GM19397 (cell line): Measurements from ENCODE around the gene FMN1.

Source experiments
- ATAC-seq: cut with Tn5 transposase; IDR thresholded peaks from one replicate; pipeline ENCODE4 v1.9.1; 2021; ENCODE audit warnings: mild to moderate bottlenecking, moderate library complexity; ENCODE audit not compliant: unreplicated experiment

Gene FMN1

GRCh38 chr15:33066584-33066983 lies 127.9 kb downstream of the FMN1 start:
- ATAC-seq = no peak

- ATAC-seq = no peak
Observed at GRCh38 chr15:33064878-33065277, 129.6 kb downstream of the FMN1 start.

GRCh38 chr15:33059184-33059583 lies 135.3 kb downstream of the FMN1 start:
- ATAC-seq = no peak

GRCh38 chr15:33057845-33058244 lies 136.7 kb downstream of the FMN1 start:
- no peak for ATAC-seq

- no peak for ATAC-seq
Observed at GRCh38 chr15:33055962-33056361, 138.6 kb downstream of the FMN1 start.

- no peak for ATAC-seq
Observed at GRCh38 chr15:33051528-33051927, 143.0 kb downstream of the FMN1 start.

GRCh38 chr15:33048255-33048654 lies 146.3 kb downstream of the FMN1 start:
- no peak for ATAC-seq

- no peak for ATAC-seq
Observed at GRCh38 chr15:33047077-33047476, 147.4 kb downstream of the FMN1 start.

- ATAC-seq = no peak
Observed at GRCh38 chr15:33046329-33046728, 148.2 kb downstream of the FMN1 start.

GRCh38 chr15:33045066-33045810 lies 149.3 kb downstream of the FMN1 start:
- ATAC-seq = no peak

GRCh38 chr15:33044598-33044997 lies 149.9 kb downstream of the FMN1 start:
- no peak for ATAC-seq

- ATAC-seq = no peak
Observed at GRCh38 chr15:33043636-33044035, 150.9 kb downstream of the FMN1 start.

GRCh38 chr15:33040496-33040895 lies 154.0 kb downstream of the FMN1 start:
- no peak for ATAC-seq

GRCh38 chr15:33034588-33034987 lies 159.9 kb downstream of the FMN1 start:
- ATAC-seq = no peak

- ATAC-seq = no peak
Observed at GRCh38 chr15:33032053-33032452, 162.5 kb downstream of the FMN1 start.

- ATAC-seq = no peak
Observed at GRCh38 chr15:33031324-33031821, 163.1 kb downstream of the FMN1 start.

- ATAC-seq = no peak
Observed at GRCh38 chr15:33030315-33030714, 164.2 kb downstream of the FMN1 start.

GRCh38 chr15:33029109-33029652 lies 165.3 kb downstream of the FMN1 start:
- ATAC-seq = no peak

- no peak for ATAC-seq
Observed at GRCh38 chr15:33028495-33028894, 166.0 kb downstream of the FMN1 start.

- ATAC-seq = no peak
Observed at GRCh38 chr15:33027306-33028035, 167.0 kb downstream of the FMN1 start.

GRCh38 chr15:33026614-33027013 lies 167.9 kb downstream of the FMN1 start:
- no peak for ATAC-seq

GRCh38 chr15:33022629-33023028 lies 171.9 kb downstream of the FMN1 start:
- no peak for ATAC-seq
